Effector CD8-positive, alpha-beta T cell (primary cell): ENCODE results near the gene BSDC1.

Experiments
- DNase-seq: peaks from one replicate; lab custom pipeline; 2025; lab: John Stamatoyannopoulos, UW

Gene BSDC1

GRCh38 chr1:32336591-32336932, 57.7 kb downstream of the BSDC1 start:
- DNase-seq, result no peak

GRCh38 chr1:32335790-32336590, 58.3 kb downstream of the BSDC1 start, which contains the start of gene MARCKSL1:
Gene MARCKSL1 (minus strand): TSS chr1:32336233. CDS start chr1:32336033, 200 bp downstream.
- DNase-seq, result peak; percentile 85

- DNase-seq, result no peak
Observed at GRCh38 chr1:32335535-32335789, 58.8 kb downstream of the BSDC1 start.

GRCh38 chr1:32334864-32335534, 59.2 kb downstream of the BSDC1 start:
- DNase-seq, result peak; percentile 62

- no peak for DNase-seq
Observed at GRCh38 chr1:32334274-32334861, 59.9 kb downstream of the BSDC1 start.

GRCh38 chr1:32333251-32333963, 60.8 kb downstream of the BSDC1 start:
- DNase-seq, result no peak

GRCh38 chr1:32332290-32333079, 61.8 kb downstream of the BSDC1 start:
- DNase-seq, result no peak

GRCh38 chr1:32331549-32331948, 62.7 kb downstream of the BSDC1 start:
- no peak for DNase-seq

- DNase-seq, result no peak
Observed at GRCh38 chr1:32330558-32331151, 63.6 kb downstream of the BSDC1 start.

- no peak for DNase-seq
Observed at GRCh38 chr1:32329931-32330466, 64.2 kb downstream of the BSDC1 start.

GRCh38 chr1:32327204-32327603, 67.0 kb downstream of the BSDC1 start:
- DNase-seq, result no peak

GRCh38 chr1:32321712-32322291, 72.4 kb downstream of the BSDC1 start:
- DNase-seq, result no peak

GRCh38 chr1:32318127-32318869, 75.9 kb downstream of the BSDC1 start:
- DNase-seq, result no peak

- no peak for DNase-seq
Observed at GRCh38 chr1:32316903-32317277, 77.4 kb downstream of the BSDC1 start.
